Measurements from ENCODE around the gene ZFP36L2. TPM values are rescaled to one million over a fixed set of nuclear protein-coding genes. Genes with fewer than 3 reads are reported as not detected.

Gene ZFP36L2
- total and polyA plus RNA-seq, 2 experiments from 2014 or later = 13.8 to 78.2 TPM

GRCh38 chr2:43222475-43223309, 3.7 kb downstream of the ZFP36L2 start:
- Histone ChIP-seq H3K9ac (peak overlapping the region; percentile 96), H3K9me3 (ENCODE audit: low read depth) (no peaks in the 10 kb centered on the region), H3K36me3 (ENCODE audit: low read depth) (peaks cover 22% of the 10 kb centered on the region), H3K4me1 (ENCODE audit: insufficient read depth) (peaks cover 37% of the 10 kb centered on the region), H3K27me3 (replicated peaks; ENCODE audit: insufficient read depth) (no peaks in the 10 kb centered on the region), H3K79me2 (ENCODE audit: insufficient read depth) (peaks cover 46% of the 10 kb centered on the region), H4K20me1 (ENCODE audit: insufficient read depth) (no peaks in the 10 kb centered on the region), H3K4me2 (ENCODE audit: unreplicated experiment) (peak overlapping the region; percentile 93), H3K27ac (peak overlapping the region; percentile 93), H3K4me3 (peak overlapping the region; percentile 97), H3F3A (ENCODE audit: insufficient read depth) (peaks cover 46% of the 10 kb centered on the region), H3K9me2 (ENCODE audit: insufficient read depth) (no peaks in the 10 kb centered on the region), H2AFZ (no peak overlapping the region)
- no peak for TF ChIP-seq EZH2 (IDR thresholded peaks at IDR 0.05; ENCODE audit: insufficient read depth, poor library complexity, severe bottlenecking)
- no peak for TF ChIP-seq EZH2phosphoT487 (IDR thresholded peaks at IDR 0.05; ENCODE audit: insufficient read depth, low read depth)
- in situ Hi-C loops (cut with MboI) = loop anchor here (10.0 kb wide), 1 partner anchor 248 kb away; no protein-coding TSS in a partner anchor
- peak; percentile 55 for DNase-seq
- 2% methylated on average over 8 of the region's 8 CpGs for WGBS, 2 experiments (ENCODE audit: low coverage in 1 of 2, low lambda C conversion rate in 2 of 2, missing lambda C conversion rate in 2 of 2)

- Histone ChIP-seq H3F3A (ENCODE audit: insufficient read depth) (peaks cover 46% of the 10 kb centered on the region), H3K4me3 (peak overlapping the region; percentile 97), H4K20me1 (ENCODE audit: insufficient read depth) (no peaks in the 10 kb centered on the region), H3K4me2 (ENCODE audit: unreplicated experiment) (peak overlapping the region; percentile 93), H3K9me2 (ENCODE audit: insufficient read depth) (no peaks in the 10 kb centered on the region), H2AFZ (no peak overlapping the region), H3K4me1 (ENCODE audit: insufficient read depth) (peaks cover 37% of the 10 kb centered on the region), H3K9me3 (ENCODE audit: low read depth) (no peaks in the 10 kb centered on the region), H3K36me3 (ENCODE audit: low read depth) (peaks cover 22% of the 10 kb centered on the region), H3K27ac (peak overlapping the region; percentile 93), H3K27me3 (replicated peaks; ENCODE audit: insufficient read depth) (no peaks in the 10 kb centered on the region), H3K9ac (peak overlapping the region; percentile 96), H3K79me2 (ENCODE audit: insufficient read depth) (peaks cover 46% of the 10 kb centered on the region)
- 1% methylated on average over 8 of the region's 8 CpGs for WGBS, 2 experiments (ENCODE audit: low coverage in 1 of 2, low lambda C conversion rate in 2 of 2, missing lambda C conversion rate in 2 of 2)
- in situ Hi-C loops (cut with MboI) = loop anchor here (10.0 kb wide), 1 partner anchor 247 kb away; no protein-coding TSS in a partner anchor
- no peak for TF ChIP-seq EZH2 (IDR thresholded peaks at IDR 0.05; ENCODE audit: insufficient read depth, poor library complexity, severe bottlenecking)
- no peak for TF ChIP-seq EZH2phosphoT487 (IDR thresholded peaks at IDR 0.05; ENCODE audit: insufficient read depth, low read depth)
- peak; percentile 94 for DNase-seq
Measured at GRCh38 chr2:43221763-43222474, 4.5 kb downstream of the ZFP36L2 start.

DNA sequence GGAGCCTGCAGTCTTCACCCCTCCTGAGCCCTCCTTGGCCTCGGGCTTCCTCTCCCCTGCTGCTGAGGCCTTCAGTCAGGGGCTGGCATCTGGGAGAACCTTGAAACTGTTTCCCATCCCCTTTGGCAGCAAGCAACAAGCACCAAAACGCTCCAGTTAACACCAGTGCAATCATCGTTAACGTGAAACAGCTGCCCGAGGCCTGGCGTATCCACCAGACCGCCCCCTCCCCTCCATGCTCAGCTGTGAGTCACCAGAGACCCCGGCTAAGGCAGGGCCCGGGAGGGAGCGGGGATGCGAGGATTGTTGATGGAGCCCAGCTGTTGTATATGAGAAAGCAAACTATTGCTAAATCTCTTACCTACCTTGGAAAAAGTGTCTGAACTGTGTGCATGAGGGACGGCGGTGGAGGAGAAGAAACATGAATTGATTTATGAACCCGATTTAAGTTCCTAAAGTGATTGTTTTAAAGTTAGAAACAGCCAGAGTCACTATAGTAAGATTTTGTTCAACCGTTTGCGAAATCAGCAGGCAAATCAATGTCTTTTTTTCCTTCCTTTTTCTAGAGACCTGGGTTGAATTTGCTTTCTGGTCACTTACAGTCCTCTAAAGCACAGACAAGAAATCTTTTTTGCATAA, 5.2 kb downstream of the ZFP36L2 start:
- H3K4me3 ChIP-seq = peak overlapping the region; percentile 97
- WGBS, 2 experiments (ENCODE audit: low coverage in 1 of 2, low lambda C conversion rate in 2 of 2, missing lambda C conversion rate in 2 of 2) = 1 to 3% methylated on average over 16 of the region's 16 CpGs
- H3K4me1 ChIP-seq (ENCODE audit: insufficient read depth) = peaks cover 37% of the 10 kb centered on the region
- no peaks in the 10 kb centered on the region for H3K27me3 ChIP-seq (replicated peaks; ENCODE audit: insufficient read depth)
- DNase-seq = peak; percentile 72
- H3K9ac ChIP-seq = peak overlapping the region; percentile 96
- peaks cover 22% of the 10 kb centered on the region for H3K36me3 ChIP-seq (ENCODE audit: low read depth)
- H3K9me2 ChIP-seq (ENCODE audit: insufficient read depth) = no peaks in the 10 kb centered on the region
- in situ Hi-C loops (cut with MboI) = loop anchor here (10.0 kb wide), 1 partner anchor 246 kb away; no protein-coding TSS in a partner anchor
- TF ChIP-seq EZH2phosphoT487 (IDR thresholded peaks at IDR 0.05; ENCODE audit: insufficient read depth, low read depth) (no peak), EZH2 (IDR thresholded peaks at IDR 0.05; ENCODE audit: insufficient read depth, poor library complexity, severe bottlenecking) (no peak)
- peak overlapping the region; percentile 93 for H3K27ac ChIP-seq
- H4K20me1 ChIP-seq (ENCODE audit: insufficient read depth) = no peaks in the 10 kb centered on the region
- peak overlapping the region; percentile 93 for H3K4me2 ChIP-seq (ENCODE audit: unreplicated experiment)
- H3K79me2 ChIP-seq (ENCODE audit: insufficient read depth) = peaks cover 46% of the 10 kb centered on the region
- H3K9me3 ChIP-seq (ENCODE audit: low read depth) = no peaks in the 10 kb centered on the region
- H3F3A ChIP-seq (ENCODE audit: insufficient read depth) = peaks cover 46% of the 10 kb centered on the region
- no peak overlapping the region for H2AFZ ChIP-seq

GRCh38 chr2:43220760-43221123, 5.7 kb downstream of the ZFP36L2 start:
- Histone ChIP-seq H3K27me3 (replicated peaks; ENCODE audit: insufficient read depth) (no peaks in the 10 kb centered on the region), H3K36me3 (ENCODE audit: low read depth) (peaks cover 22% of the 10 kb centered on the region), H4K20me1 (ENCODE audit: insufficient read depth) (no peaks in the 10 kb centered on the region), H3K79me2 (ENCODE audit: insufficient read depth) (peaks cover 41% of the 10 kb centered on the region), H3F3A (ENCODE audit: insufficient read depth) (peaks cover 46% of the 10 kb centered on the region), H2AFZ (no peak overlapping the region), H3K9ac (peak overlapping the region; percentile 96), H3K9me2 (ENCODE audit: insufficient read depth) (no peaks in the 10 kb centered on the region), H3K4me3 (peak overlapping the region; percentile 97), H3K4me1 (ENCODE audit: insufficient read depth) (peaks cover 37% of the 10 kb centered on the region), H3K9me3 (ENCODE audit: low read depth) (no peaks in the 10 kb centered on the region), H3K4me2 (ENCODE audit: unreplicated experiment) (peak overlapping the region; percentile 93), H3K27ac (peak overlapping the region; percentile 93)
- TF ChIP-seq EZH2phosphoT487 (IDR thresholded peaks at IDR 0.05; ENCODE audit: insufficient read depth, low read depth) (no peak), EZH2 (IDR thresholded peaks at IDR 0.05; ENCODE audit: insufficient read depth, poor library complexity, severe bottlenecking) (no peak)
- in situ Hi-C loops (cut with MboI) = loop anchor here (10.0 kb wide), 1 partner anchor 246 kb away; no protein-coding TSS in a partner anchor
- 1 to 3% methylated on average over 5 of the region's 5 CpGs for WGBS, 2 experiments (ENCODE audit: low coverage in 1 of 2, low lambda C conversion rate in 2 of 2, missing lambda C conversion rate in 2 of 2)
- no peak for DNase-seq

All from GM23248 (cell line).